Stimulated activated CD4-positive, alpha-beta T cell treated with anti-CD3 and anti-CD28 coated beads, Interleukin-2, amount 100 ng/mL, for 24 hours (primary cell): Measurements from ENCODE around the gene COX6A1.
"Not testable (repeated sequence)": the region's sequence is repeated elsewhere in the genome, so short reads cannot be mapped to it uniquely, and the experiment has no call there.

ENCODE experiments used
- DNase-seq, 2 donors: peaks; one replicate each; pipeline ENCODE4 v3.0.0-alpha.2; 2020

COX6A1 gene

DNA sequence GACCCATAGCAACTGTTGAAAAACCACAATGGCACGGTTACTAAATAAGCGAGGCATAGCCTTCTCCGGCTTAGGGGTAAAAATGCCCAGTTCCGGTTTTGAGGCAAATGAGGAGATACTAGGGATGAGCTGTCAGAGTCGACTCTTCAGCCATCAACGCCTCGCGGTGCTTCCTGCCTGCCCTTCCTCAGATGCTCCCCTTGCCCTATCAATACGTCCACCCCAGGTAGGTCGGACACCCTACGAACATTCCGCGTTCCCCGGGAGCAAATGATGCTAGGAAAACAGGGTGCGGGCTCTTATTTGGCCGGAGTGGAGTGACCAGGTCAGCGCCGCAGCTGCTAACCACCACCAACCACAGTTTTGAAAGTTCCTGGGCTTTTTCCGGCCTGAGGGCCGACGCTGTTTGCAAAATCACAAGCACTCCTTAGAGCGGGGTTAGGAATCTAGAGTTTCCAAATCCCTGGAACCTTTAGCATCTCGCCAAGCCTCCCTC is 30.5 kb downstream of the COX6A1 start:
- peak; percentile 23 to 34 for DNase-seq

DNA sequence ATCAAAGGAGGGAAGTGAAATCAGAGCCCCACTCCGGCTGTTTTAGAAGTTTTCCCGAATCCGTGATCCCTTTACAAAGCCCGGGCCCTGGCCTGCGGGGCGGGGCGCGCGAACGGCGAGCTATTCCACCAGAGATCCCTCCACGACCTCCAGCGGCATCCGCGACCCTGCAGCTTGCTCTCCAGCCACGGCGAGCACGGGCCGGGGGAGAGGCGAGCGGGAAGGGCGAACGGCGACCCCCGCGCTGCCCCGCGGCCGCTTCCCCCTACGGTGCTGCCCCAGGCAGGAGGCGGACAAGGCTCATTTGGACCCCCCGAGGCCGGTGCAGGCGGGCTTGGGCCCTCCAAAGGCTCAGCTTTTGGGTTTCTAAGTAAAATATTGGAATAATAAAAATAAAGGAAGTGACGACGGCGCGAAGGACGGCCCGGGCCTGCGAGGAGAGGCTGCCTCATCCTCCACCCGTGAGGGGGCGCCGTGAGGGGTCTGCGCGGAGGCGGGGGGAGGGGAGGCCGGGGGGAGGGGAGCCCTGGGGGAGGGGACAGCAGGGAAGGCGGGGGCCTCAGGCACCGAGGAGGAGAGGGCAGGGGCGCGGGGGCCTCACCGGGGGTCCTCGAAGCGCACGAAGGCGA is 31.0 kb downstream of the COX6A1 start:
- peak; percentile 52 to 58 for DNase-seq

DNA sequence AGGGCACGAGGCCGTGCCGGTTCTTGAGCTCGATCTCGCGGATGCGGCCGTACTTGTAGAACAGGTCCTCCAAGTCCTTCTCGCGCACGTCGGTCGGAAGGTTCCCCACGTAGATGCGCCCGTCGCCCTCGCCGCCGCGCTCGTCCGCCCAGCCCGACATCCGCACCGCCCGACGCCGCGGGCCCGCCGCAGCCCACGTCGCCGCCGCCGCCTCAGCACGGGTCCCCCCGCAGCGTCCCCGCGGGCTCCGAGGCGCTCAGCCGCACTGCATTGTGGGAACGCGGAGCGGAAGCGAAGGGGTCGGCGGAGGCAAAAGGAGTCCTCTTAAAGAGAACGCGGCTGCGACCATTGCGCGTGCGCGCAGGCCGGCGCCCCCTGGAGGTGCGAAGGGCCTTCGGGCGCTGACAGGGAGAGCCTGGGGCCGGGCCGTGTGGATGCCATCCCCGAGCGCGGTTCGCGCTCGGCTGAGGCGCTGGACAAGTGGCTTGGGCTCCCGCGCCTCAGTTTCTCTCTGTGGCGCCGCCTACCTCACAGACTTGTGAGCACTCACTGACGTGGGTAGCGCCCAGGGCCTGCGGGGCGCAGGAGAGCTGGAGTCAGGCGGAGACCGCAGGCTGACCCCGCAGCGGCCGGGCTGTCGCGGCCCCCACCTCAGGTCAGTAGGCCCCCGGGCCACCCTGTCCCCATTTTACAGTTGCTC is 31.7 kb downstream of the COX6A1 start, which contains the start of gene SRSF9:
Gene SRSF9, minus strand, starts transcription at position 299 of the 700 bp plus-strand sequence. Its CDS starts 139 bp downstream, at position 160.
- peak; percentile 97 to 98 for DNase-seq

DNA sequence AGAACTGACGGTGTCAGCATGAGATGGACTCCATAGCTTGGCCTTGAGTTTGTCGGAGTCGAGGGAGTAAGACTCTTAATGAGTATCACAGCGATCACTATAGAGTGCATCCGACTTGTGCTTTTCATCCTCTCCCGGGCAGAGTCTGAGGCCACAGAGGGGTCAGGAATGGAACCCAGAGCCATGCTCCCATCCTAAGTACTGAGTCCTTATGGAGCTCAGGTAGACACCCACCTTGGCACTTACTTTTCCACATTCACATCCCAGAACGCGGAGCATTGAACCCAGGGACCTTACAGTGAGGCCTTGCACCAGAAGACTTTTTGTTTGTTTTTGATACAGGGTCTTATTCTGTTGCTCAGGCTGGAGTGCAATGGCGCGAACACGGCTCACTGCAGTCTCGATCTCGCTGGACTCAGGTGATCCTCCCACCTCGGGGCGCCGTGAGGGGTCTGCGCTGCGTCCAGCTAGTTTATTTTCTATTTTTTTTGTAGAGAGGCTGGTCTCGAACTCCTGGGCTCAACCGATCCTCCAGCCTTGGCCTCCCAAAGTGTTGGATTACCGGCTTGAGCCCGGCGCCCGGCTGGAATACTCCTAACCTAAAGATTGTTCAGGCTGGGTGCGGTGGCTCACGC is 32.4 kb downstream of the COX6A1 start:
- no peak for DNase-seq

DNA sequence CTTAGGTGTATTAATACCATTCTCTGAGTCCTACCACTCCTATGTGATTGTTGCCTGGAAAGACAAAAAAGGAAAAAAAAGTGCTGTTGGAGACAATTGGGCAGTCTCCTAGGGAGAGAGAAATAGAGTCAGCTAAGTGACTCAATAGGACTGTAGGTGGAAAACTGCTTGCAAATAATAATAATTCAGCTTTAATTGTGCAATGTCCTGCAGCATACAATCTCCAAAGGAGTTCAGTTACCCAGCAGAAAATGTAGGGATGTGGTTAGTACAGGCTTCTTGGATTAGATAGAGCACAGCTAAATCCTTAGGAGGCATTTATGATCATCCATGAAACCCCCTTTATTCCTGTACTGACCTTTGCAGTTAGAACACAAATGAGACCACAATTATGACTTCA is 34.6 kb downstream of the COX6A1 start:
- DNase-seq: no peak

DNA sequence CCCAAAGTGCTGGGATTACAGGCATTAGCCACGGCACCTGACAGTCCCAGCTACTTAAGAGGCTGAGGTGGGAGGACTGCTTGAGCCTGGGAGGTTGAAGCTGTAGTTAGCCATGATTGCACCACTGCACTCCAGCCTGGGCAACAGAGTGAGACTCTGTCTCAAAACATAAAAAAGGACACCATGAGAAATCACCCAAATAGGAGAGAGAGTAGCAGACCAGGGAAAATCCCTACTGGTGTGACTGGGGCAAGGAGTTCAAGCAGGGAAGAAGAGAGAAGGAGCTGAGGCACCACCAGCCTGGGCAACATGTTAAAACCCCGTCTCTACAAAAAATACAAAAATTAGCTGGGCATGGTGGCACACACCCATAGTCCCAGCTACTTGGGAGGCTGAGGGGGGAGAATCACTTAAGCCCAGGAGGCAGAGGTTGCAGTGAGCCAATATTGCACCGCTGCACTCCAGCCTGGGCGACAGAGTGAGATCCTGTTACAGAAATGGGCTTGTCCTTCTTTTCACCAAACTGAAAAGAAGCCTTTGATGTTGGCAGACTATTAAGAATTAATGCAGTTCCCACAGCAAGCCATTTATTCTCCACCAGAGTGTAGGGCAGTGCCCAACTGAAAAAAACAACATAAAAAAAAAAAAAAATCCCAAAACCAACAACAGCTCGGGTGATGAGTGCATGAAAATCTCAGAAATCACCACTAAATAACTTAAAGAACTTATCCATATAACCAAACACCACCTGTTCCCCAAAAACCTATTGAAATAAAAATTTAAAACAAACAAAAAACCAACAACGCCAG is 36.1 kb downstream of the COX6A1 start:
- DNase-seq: no peak

DNA sequence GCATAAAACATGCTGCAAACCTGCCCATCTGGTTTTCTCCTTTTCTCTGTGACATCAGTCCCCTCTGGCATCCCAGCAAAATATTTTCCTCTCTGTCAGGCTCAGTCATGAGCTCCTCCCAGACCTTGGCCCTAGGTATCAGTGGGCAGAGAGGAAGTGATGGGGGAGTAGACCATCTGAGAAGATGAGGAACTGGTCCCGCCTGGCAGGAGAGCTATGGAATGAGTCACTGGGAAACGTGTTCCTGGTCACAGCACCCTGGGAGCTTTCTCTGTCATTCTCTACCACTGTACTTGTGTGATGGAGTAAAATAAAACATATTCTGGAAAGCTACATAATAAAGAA is 36.7 kb downstream of the COX6A1 start:
- no peak for DNase-seq

DNA sequence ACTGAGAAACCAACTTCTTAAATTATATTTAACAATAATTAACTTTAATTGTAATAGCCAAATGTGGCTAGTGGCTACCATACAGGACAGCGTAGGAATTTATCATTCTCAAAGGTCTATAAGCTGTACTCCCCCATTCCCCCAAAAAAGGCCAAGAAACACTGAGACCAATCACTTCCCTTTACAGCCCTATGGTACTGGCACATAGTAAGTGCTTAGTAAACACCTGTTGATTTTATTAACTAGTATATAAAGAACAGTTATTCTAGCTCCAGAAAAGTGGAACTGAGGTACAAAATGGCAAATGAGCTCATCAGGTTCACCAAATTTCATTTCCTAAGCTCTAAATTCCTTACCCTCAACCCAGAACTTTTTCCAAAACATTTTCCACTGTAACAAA is 37.7 kb downstream of the COX6A1 start:
- DNase-seq: no peak

DNA sequence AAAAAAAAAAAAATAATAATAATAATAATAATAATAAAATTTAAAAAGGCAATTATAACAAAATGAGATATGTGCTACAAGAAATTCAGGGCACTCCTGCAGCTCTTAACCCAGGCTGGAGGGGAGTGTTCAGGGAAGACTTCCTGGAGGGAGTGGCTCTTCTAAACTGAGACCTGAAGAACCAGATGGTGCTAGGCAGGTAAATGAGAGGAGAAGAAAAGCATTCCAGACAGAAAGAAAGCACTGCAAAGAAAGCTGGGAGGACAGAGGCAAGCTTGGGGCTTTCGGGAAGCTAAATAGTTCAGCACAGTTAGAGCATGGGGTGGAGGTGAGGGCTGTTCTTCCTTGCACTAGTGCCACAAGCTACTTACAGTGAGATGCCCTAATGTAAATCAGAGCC is 41.5 kb downstream of the COX6A1 start:
- DNase-seq: no peak

DNA sequence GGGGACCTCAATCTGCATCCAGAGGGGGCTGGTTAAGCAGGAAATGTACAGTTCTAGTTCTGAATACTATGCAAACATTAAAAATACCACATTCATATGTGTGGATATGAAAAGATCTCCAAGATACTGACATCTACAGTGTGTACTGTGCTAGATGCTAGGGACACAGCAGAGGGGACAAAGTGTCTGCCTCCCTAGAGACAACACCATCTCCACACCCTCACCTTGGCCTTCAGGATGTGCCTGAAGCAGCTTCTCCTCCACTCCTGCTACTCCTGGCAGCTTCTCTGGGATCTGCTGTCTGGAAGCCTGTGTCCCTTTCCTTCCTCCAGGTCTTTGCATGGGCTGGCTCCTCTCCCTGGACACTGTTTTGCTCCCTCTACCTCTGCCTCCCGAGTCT is 42.3 kb downstream of the COX6A1 start:
- DNase-seq: no peak

DNA sequence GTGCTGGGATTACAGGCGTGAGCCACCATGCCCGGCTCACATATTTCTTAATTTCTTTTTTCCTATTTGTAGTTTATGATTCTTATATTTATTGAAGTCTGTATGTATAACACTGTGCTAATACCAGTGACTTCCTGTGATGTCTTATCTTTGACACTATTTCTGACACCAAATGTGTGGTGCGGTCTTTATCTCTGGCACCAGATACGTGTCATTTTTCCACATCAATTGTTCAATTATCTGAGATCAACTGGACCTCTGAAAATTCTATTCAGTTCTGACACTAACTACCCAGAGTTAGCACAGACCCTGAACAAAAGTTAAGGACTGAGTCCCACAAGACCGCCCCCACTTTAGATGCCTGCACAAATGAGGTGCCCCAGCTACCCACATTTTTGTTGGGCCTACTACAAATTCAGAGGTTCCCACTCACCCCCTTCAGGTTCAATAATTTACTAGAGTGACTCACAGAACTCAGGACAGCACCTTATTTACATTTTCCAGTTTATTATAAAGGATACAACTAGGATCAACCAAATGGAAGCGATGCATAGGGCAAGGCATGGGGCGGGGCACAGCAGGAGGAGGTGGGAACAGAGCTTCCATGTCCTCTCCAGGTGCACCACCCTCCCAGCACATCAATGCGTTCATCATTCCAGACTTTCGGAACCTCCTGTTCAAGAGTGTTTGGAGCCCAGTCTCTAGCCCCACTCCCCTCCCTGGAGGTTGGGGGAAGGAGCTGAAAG is 43.3 kb downstream of the COX6A1 start:
- no peak for DNase-seq

DNA sequence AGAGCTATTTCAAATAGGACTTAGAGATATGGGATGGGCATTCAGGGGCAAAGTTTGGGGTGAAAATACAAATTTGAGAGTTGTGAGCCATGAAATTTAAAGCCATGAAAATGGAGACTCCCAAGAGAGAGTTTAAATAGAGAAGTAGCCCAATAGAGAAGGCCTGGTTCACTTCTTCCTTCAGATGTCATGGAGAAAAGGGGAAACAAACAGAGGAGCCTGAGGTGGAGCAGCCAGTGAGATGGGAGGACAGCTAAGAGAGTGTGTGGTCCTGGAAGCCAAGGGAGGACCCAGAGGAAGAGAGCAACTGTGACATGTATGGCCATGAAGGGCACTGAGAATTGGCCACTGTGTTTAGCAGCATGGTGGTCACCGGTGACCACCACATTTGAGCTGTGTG is 45.7 kb downstream of the COX6A1 start:
- no peak for DNase-seq

DNA sequence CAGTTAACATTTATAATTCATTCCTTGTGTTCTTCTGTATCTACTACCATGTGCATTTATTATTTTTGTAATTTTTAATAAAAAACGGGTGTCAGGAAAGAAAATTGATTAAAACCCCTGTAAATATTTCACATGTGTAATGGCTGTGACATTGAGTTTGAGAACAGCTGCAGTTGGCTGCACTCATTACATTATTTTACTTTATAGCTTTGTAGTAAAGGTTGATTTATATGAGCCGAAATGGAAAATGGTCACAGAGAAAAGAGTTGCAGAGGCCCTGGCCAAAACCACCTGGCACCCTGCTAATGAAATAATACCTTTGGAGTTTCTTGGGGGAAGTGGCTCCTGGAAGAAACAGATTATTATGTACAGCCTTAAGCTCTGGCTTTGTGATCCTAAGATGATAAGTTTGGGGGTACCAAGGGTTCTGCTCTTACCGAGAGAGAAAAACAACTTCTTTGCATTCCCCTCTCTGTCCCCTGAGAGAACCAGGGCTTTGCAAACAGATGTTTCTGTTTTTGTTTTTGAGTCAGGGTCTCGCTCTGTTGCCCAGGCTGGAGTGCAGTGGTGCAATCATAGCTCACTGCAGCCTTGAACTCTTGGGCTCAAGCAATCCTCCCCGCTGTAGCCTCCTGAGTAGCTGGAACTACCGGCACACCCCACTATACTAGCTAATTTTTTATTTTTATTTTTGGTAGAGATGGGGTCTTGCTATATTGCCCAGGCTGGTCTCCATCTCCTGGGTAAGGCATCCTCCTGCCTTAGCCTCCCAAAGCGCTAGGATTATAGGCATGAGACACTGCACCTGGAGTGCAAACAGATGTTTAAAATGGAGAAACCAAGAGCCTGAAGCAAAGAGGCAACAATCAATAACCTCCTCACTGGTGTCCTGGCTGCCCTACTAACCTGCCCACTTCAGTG is 48.3 kb downstream of the COX6A1 start:
- no peak for DNase-seq

DNA sequence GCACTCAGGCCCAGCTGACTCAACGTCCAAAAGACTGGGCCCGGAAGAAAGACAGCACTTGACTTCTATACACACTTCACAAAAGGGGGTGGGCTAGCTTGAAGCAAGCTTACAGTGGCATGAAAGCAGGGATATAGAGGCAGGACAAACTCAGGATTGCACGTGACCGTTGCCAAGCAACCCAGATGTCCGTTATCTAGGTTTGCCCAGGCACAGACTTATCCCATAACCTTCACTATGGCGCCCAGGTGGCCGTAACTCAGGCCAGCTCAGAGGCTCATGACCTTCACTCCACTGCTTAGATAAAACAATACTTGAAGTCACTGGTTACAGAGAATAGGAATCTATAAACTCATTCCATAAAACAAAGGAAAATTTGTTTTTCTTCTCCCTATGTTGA is 49.6 kb downstream of the COX6A1 start:
- DNase-seq: not testable (repeated sequence)

DNA sequence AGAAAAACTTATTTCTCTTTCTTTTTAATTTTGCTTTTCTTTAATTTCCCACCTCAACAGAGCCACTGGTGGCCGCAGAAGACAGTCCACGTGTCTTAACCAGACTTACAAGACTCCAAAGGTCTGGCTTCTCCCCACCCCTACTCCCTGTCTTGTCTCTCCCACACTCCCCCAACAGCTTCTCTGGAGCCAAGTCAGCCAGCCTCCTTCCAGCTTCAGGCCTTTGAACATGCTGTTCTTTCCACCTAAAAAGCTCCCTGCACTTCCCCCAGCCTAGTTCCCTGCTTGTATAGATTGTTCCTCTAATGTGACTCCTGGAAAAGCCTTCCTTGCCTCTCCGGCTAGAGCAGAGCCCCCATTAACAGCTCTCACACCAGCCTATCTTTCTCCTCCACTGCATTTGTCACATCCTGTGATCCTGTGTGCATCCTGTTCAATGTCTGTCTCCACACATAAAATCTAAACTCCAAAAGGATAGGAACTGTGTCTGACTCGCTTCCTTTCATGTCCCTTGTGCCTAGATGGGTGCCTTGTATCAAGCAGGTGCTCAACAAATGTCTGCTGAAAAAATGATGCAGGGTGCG is 50.2 kb downstream of the COX6A1 start:
- no peak for DNase-seq

DNA sequence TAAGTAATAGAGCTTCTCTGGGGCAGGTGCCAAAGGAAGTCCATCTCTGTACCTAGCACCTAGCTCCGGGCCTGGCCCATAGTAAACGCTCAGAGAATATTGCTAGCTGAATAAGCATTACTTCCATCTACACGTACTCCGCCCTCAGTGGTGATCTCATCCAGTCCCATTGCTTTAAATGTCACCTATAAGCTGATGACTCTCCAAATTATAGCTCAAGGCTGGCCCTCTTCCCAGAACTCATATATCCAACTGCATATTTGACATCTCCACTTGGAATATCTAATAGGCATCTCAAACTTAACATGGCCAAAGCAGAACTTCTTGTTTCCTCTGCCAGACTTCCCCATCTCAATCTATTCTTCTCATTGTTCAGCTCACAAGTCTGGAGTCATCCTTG is 51.1 kb downstream of the COX6A1 start:
- no peak for DNase-seq

DNA sequence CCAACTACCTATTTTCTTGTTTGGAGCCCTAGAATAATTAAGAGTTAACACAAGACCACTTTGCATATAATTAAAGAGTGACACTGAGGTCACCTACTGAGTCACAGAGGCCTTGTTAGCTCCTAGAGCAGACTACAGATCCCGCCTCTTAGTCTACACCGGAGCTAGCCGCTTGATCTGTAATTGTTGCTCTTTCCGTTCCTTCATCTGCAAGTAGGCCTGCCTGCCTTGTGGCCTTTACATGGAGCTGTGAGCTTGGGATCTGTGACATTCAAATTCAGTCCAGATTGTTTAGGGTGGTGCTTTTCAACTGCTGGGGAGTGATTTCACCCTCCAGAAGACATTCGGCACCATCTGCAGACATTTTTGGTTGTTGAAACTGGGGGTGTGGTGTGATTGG is 52.4 kb downstream of the COX6A1 start:
- no peak for DNase-seq
